SJSA1 (cell line): ENCODE data around the gene ZDHHC12. TPM values are rescaled to one million over a fixed set of nuclear protein-coding genes. Genes with fewer than 3 reads are reported as not detected.

ENCODE experiments used
- DNase-seq, 2 experiments: peaks; one replicate each; pipeline ENCODE4 v3.0.0-alpha.2; 2015 to 2020; ENCODE audit warnings: low spot score in 2 of 2, low read depth in 1 of 2
- H3K27ac ChIP-seq: fragments of 250-450 bp; sonication (Bioruptor Pico); 2 replicates; pipeline ENCODE4 v1.5.1; 2020; ENCODE audit warnings: mild to moderate bottlenecking, moderate library complexity
- H3K27me3 ChIP-seq: fragments of 250-450 bp; sonication (Bioruptor Pico); replicated peaks from 2 replicates; pipeline ENCODE4 v1.5.1; 2020; ENCODE audit warnings: mild to moderate bottlenecking, moderate library complexity
- H3K36me3 ChIP-seq: fragments of 250-450 bp; sonication (Bioruptor Pico); 2 replicates; pipeline ENCODE4 v1.5.1; 2020; ENCODE audit warnings: mild to moderate bottlenecking
- H3K4me1 ChIP-seq: fragments of 250-450 bp; sonication (Bioruptor Pico); replicated peaks from 2 replicates; pipeline ENCODE4 v1.6.1; 2021; ENCODE audit warnings: mild to moderate bottlenecking
- H3K4me3 ChIP-seq: fragments of 250-450 bp; sonication (Bioruptor Pico); 2 replicates; pipeline ENCODE4 v1.5.1; 2020; ENCODE audit warnings: mild to moderate bottlenecking
- H3K9me3 ChIP-seq: fragments of 250-450 bp; sonication (Bioruptor Pico); replicated peaks from 2 replicates; pipeline ENCODE4 v1.5.1; 2020; ENCODE audit warnings: mild to moderate bottlenecking
- total RNA-seq: library from RNA; depleted of rRNA; stranded (reverse); fragments of >200 nt; shearing (Covaris generic); gene quantifications from 2 replicates; pipeline ENCODE4 v1.2.3, GENCODE V29; 2014

Gene ZDHHC12
- total RNA-seq, 1 experiment from 2014 or later = 47.1 TPM

DNA sequence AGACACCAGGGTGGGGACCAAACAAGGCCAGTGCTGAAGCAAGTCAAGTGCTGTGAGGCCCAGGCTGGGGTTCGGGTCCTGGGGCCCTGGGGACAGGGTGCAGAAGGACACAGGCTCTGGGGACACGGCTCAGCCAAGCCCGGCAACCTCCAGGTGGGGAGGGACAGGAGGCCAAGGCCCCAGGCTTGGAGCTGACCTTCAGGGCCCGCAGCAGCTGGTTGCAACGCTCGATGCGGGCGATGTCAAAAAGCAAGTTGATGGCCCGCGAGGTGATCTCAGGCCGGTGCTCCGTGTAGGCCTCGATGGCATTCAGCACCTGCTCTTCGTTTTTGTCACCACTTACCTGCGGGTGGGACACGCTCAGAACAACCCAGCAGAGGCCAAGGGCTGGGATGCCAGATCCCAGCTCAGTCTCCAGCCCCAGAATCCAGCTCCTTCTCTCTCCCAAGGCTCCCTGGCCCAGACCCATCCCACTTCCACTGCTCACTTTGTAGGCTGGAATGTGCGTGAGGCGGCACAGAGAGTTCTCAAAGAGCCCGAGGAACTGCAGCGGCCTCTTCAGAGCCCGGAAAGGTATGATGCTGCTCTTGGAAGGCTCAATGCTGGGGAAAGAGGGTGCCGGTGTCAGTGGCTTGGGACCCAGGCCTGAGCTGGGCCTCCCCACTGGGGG lies 27.1 kb upstream of the ZDHHC12 start:
- no peaks in the 10 kb centered on the region for H3K9me3 ChIP-seq
- no peak overlapping the region for H3K4me3 ChIP-seq
- H3K27me3 ChIP-seq = no peaks in the 10 kb centered on the region
- no peak for DNase-seq
- H3K27ac ChIP-seq = no peak overlapping the region
- H3K36me3 ChIP-seq = 0 out of 2 replicates have a peak, but pooled peaks cover 5% of the 10 kb centered on the region
- no peaks in the 10 kb centered on the region for H3K4me1 ChIP-seq

DNA sequence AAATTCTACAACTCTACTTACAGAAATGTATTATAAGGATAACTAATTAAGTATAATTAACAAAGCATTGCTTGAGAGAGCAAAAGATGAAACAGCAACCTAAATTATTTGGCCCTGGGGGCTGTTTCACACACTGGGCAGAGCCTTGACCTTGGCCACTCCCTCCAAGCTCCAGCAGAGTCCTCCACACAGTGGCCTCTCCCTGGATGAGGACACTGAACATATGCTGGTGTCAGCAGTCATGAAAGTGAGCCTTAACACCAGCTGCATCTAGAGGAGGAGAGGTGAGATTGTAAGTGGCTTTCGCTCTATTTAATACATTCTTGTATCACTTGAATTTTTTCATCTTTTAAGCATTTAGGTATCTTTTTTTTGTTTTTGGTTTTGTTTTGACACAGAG lies 23.3 kb upstream of the ZDHHC12 start:
- no peaks in the 10 kb centered on the region for H3K9me3 ChIP-seq
- no peaks in the 10 kb centered on the region for H3K4me1 ChIP-seq
- no peak overlapping the region for H3K27ac ChIP-seq

DNA sequence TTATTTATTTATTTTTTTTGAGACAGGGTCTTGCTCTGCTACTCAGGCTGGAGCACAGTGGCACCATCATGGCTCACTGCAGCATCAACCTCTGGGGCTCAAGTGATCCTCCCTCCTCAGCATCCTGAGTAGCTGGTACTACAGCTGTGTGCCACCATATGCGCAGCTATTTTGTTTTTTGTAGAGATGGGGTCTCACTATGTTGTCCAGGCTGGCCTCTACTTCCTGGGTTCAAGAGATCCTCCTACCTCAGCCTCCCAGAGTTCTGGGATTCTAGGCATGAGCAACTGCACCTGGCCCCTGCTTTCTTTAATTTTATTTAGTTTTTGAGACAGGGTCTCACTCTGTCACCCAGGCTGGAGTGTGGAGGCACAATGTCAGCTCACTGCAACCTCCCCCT lies 19.5 kb upstream of the ZDHHC12 start:
- H3K36me3 ChIP-seq = no peaks in the 10 kb centered on the region
- H3K27me3 ChIP-seq = no peaks in the 10 kb centered on the region
- H3K4me1 ChIP-seq = no peaks in the 10 kb centered on the region
- no peak overlapping the region for H3K4me3 ChIP-seq
- no peaks in the 10 kb centered on the region for H3K9me3 ChIP-seq
- no peak for DNase-seq
- no peak overlapping the region for H3K27ac ChIP-seq

More for the DNA sequence above, 23.3 kb upstream of the ZDHHC12 start:
- Histone ChIP-seq H3K36me3 (no peaks in the 10 kb centered on the region), H3K27me3 (no peaks in the 10 kb centered on the region), H3K4me3 (no peak overlapping the region)
- no peak for DNase-seq

DNA sequence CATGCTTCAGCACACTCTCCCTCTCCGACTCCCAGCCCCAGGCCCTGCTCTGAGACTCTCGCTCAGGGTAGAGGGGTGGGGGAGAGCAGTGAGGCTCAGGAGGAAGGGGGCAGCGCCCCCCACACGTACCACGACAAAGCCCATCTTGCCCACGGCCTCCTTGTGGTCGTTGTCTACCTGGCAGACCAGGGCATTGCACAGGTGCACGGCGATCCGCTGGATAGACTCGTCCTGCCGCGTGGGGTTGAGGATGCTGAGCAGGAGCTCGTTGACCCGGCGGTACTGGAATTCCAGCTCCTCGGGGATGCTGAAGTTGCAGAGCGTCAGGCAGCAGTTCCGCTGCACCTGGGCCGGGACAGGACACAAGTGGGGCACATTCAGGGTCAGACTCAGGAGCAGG lies 18.5 kb upstream of the ZDHHC12 start:
- H3K9me3 ChIP-seq = no peaks in the 10 kb centered on the region
- H3K4me3 ChIP-seq = no peak overlapping the region
- H3K4me1 ChIP-seq = no peaks in the 10 kb centered on the region
- no peaks in the 10 kb centered on the region for H3K36me3 ChIP-seq
- no peak overlapping the region for H3K27ac ChIP-seq
- no peaks in the 10 kb centered on the region for H3K27me3 ChIP-seq
- DNase-seq = no peak

DNA sequence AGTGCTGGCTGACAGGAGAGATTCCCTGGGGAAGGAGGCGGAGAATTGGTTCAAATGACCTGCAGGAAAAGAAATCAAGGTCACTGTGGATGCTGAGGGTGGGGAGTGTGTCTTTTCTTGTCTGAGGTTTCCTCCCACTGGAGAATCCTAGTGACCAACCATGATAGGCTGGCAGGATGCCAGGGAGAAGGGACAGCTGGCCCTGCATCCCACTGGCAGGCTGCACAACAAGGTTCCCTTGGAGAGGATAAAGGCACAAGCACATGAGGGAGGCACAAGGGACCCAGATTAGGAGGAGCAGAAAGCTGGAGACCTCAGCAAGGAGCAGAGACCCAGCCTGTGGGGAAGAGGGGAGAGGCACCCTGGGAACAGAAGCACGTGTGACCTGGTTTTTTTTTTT lies 11.4 kb upstream of the ZDHHC12 start:
- H3K27me3 ChIP-seq = no peaks in the 10 kb centered on the region
- H3K4me1 ChIP-seq = no peaks in the 10 kb centered on the region
- no peaks in the 10 kb centered on the region for H3K36me3 ChIP-seq
- H3K27ac ChIP-seq = no peak overlapping the region
- DNase-seq = no peak
- H3K9me3 ChIP-seq = no peaks in the 10 kb centered on the region
- no peak overlapping the region for H3K4me3 ChIP-seq

DNA sequence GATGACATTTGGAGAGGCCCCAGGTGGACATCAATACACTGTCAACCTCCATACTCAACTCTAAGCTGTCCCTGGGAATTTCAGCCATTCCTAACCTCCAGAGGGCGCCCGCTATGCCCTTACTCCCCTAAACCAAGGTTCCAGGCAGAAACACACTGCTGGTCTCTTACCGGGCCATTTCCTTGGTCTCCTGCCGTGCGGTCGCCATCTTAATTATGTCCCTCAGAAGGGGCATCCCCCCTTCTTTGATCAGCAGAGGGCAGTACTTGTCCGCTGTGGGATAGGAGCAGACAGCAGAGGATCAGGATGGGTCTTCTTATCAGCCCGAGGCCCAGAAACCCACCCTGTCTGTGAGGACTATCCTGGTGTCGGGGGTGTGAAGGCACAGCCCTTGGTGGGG lies 9.3 kb upstream of the ZDHHC12 start:
- H3K4me3 ChIP-seq = no peak overlapping the region
- no peak overlapping the region for H3K27ac ChIP-seq
- no peaks in the 10 kb centered on the region for H3K4me1 ChIP-seq
- H3K9me3 ChIP-seq = no peaks in the 10 kb centered on the region
- peak; percentile 20 to 46 for DNase-seq
- no peaks in the 10 kb centered on the region for H3K27me3 ChIP-seq
- no peaks in the 10 kb centered on the region for H3K36me3 ChIP-seq

DNA sequence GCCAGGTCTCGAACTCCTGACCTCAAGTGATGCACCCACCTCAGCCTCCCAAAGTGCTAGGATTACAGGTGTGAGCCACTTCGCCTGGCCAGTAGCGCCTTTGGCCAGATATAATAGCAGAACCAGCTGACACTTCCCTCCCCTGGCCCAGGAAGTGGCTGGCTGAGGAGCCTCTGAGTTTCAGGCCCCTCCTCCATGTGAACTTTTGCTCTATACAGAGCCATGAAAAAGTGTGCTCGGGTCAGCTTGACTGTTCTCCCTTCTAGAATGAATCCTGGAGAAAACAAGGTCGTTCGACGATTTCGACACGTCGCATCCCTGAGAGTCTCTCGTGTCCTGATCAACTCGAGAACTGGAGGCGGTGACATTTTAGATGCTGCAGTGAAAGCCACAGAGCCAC lies 8.6 kb upstream of the ZDHHC12 start:
- Histone ChIP-seq H3K36me3 (no peaks in the 10 kb centered on the region), H3K9me3 (no peaks in the 10 kb centered on the region), H3K27me3 (no peaks in the 10 kb centered on the region), H3K4me1 (no peaks in the 10 kb centered on the region), H3K27ac (no peak overlapping the region), H3K4me3 (no peak overlapping the region)
- DNase-seq = no peak

DNA sequence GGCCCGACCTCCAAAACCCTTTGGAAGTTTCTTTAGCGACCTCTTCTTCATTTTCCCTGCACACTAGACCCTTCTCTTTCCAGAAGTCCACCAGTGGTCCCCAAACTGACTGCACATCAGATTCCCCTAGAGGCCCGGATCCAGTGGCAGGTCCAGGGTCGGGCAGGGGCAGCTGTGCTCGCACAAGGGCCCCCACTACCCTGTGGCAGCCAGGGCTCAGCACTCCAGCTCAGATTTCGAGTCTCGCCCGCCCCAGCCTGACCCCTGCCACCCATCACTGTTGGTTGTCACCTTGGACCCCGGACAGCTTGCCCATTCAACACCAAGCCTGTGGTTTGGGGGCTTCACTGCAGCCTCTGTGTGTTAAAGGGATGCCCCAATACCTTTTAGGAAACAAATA lies 7.8 kb upstream of the ZDHHC12 start:
- H3K27me3 ChIP-seq = no peaks in the 10 kb centered on the region
- H3K4me3 ChIP-seq = no peak overlapping the region
- H3K9me3 ChIP-seq = no peaks in the 10 kb centered on the region
- H3K4me1 ChIP-seq = no peaks in the 10 kb centered on the region
- no peak overlapping the region for H3K27ac ChIP-seq
- no peak for DNase-seq
- no peaks in the 10 kb centered on the region for H3K36me3 ChIP-seq

DNA sequence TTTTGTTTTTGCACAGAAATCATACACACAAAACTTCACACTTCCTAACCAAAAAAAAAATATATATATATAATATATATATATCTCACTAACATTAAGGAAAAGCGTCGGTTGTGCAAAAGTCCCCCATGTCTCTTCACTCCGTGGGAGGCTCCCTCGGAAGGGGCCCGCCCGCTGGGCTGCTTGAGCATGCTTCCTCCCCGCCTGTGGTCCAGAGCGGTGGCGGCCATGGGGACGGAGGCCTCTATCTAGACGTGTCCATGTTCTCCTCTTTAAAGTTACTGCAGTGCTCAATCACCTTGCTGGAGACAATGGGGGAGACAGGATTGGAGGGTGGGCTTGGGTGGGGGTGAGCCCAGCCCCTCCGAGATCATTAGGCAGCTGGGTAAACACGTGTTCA lies 7.2 kb upstream of the ZDHHC12 start:
- DNase-seq = no peak
- Histone ChIP-seq H3K4me1 (no peaks in the 10 kb centered on the region), H3K4me3 (no peak overlapping the region), H3K27ac (no peak overlapping the region), H3K36me3 (no peaks in the 10 kb centered on the region), H3K27me3 (no peaks in the 10 kb centered on the region), H3K9me3 (no peaks in the 10 kb centered on the region)

DNA sequence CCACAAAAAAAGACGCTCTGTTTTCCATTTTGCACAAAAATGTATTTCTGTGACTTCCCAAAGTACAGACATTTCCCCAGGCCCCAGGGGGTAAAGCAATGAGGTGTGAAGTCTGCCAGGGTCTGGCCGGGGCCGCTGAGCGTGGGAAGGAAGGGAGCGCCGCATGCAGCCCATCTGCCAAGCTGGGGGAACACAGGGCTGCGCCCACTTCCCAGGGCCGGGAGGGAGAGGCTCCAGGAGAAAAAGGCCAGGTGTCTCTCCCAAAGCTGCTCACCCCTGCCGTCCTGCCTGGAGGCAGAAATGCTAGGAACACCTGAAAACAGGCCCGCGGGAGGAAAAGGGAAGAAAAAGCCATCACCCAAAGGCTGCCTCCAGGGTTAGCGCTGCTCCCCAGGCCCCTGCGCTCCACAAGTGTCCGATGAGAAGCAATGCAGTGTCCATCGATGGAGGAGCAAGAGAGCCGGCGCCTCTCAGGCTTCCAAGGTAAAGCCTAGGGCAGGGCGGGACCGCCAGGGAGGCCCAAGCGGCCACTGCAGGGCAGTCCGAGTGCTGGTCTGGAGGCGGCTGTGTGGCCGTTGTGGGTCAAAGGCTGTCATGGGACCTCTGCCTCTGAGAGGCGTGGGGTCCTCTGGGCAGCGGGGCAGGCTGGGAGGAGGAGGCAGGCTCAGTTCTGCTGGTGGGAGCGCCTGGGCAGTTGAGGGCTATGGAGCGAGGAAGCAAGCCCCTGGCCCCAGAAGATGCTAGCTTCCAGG lies 6.0 kb upstream of the ZDHHC12 start:
- no peaks in the 10 kb centered on the region for H3K4me1 ChIP-seq
- no peaks in the 10 kb centered on the region for H3K9me3 ChIP-seq
- no peaks in the 10 kb centered on the region for H3K27me3 ChIP-seq
- no peak overlapping the region for H3K27ac ChIP-seq
- H3K36me3 ChIP-seq = no peaks in the 10 kb centered on the region
- no peak overlapping the region for H3K4me3 ChIP-seq
- no peak for DNase-seq

DNA sequence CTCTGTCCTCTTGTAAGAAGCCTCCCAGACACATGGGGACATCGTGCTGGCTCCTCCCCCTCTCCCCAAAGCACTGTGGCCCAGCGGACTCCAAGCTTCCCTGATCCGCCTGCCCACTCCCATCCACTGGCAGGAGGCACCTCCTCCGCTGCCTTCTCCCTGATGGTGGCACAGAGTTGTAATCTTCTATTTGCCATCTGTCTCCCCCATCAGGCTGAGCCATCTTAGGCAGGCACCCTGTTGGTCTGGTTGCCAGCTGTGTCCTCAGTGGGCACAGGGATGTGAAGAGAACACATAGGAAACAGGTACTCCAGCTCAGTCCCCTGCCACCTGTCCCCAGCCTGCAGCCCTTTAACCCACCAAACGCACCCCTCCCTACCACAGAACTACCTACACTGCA lies 5.4 kb upstream of the ZDHHC12 start:
- H3K4me3 ChIP-seq = no peak overlapping the region
- H3K27ac ChIP-seq = no peak overlapping the region
- H3K9me3 ChIP-seq = no peaks in the 10 kb centered on the region
- no peaks in the 10 kb centered on the region for H3K27me3 ChIP-seq
- H3K4me1 ChIP-seq = 0 out of 2 replicates have a peak, but pooled peaks cover 5% of the 10 kb centered on the region
- H3K36me3 ChIP-seq = no peaks in the 10 kb centered on the region
- no peak for DNase-seq

DNA sequence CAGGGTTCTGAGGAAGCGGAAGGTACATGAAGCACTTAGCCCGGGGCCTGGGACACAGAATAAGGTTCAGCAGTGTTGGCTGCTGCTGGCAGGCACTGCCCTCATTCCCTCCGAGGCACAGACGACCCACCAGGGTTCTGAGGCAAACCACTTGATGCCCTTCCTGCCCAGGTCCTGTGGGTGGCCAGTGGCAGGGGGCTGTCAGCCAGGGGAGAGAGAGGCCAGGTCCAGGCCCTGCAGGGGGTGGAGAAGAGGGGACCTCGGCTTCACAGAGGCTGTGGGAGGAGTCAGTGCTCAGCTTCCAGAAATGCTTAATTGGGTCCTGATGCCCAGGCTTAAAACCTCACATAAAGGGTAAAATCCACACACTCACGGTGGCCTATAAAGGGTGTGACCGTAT lies 4.4 kb upstream of the ZDHHC12 start:
- Histone ChIP-seq H3K4me1 (peaks cover 11% of the 10 kb centered on the region), H3K4me3 (no peak overlapping the region), H3K36me3 (peaks cover 6% of the 10 kb centered on the region; the same call in 1 of the 2 replicates), H3K27ac (no peak overlapping the region), H3K27me3 (no peaks in the 10 kb centered on the region), H3K9me3 (no peaks in the 10 kb centered on the region)
- DNase-seq = no peak

DNA sequence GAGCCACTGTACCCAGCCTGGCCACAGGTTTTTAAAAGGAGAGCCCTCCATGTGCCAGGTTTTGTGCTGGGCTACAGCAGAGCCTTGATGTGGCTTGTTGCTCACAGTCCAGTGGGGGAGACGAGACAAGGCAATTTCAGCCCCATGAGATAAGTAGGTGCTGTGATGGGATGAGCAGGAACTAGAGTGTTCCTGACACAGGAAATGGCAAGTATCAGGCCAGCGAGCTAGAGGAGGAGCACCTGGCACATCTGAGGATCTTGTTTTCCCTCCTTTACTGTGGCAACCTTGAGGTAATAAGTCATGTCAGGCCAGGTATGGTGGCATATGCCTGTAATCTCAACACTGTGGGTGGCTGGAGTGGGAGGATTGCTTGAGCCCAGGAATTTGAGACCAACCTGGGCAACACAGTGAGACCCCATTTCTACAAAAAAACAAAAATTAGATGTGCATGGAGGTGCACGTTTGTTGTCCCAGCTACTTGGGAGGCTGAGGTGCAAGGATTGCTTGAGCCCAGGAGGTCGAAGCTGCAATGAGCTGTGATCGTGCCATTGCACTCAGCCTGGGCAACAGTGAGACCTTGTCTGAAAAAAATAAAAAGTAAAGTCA lies 3.8 kb upstream of the ZDHHC12 start:
- no peaks in the 10 kb centered on the region for H3K27me3 ChIP-seq
- H3K4me3 ChIP-seq = no peak overlapping the region
- peaks cover 17% of the 10 kb centered on the region for H3K4me1 ChIP-seq
- no peak overlapping the region for H3K27ac ChIP-seq
- DNase-seq = no peak
- H3K9me3 ChIP-seq = no peaks in the 10 kb centered on the region
- peaks cover 6% of the 10 kb centered on the region; the same call in 1 of the 2 replicates for H3K36me3 ChIP-seq

DNA sequence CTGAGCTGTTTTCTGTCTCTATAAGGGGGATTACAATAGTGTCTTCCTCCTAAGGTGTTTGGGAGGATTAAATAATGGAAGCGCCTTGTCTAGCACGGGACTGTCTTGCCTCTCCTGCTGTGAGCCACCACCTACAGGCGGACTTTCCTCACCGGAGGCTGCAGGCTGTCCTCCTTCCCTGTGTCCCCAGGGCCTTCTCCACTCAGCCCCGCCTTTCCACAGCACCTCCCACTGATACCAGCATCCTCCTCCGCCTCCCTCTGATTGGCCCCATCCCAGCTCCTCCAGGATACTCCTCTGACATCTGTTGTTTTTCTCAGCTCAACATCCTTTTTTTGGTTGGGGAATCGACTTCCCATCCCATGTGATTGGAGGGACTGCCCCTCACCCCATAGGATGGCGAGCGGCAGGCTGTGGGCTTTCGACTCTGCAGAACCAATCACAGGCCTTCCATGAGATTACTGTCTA lies 851 bp upstream of the ZDHHC12 start:
- no peaks in the 10 kb centered on the region for H3K27me3 ChIP-seq
- H3K9me3 ChIP-seq = no peaks in the 10 kb centered on the region
- H3K4me3 ChIP-seq = peak overlapping the region; percentile 72
- H3K27ac ChIP-seq = no peak overlapping the region
- peaks cover 20% of the 10 kb centered on the region for H3K36me3 ChIP-seq
- peak; percentile 71 to 83 for DNase-seq
- H3K4me1 ChIP-seq = peaks cover 18% of the 10 kb centered on the region
